ENCODE results near the gene SPRR1A.

Gene SPRR1A

DNA sequence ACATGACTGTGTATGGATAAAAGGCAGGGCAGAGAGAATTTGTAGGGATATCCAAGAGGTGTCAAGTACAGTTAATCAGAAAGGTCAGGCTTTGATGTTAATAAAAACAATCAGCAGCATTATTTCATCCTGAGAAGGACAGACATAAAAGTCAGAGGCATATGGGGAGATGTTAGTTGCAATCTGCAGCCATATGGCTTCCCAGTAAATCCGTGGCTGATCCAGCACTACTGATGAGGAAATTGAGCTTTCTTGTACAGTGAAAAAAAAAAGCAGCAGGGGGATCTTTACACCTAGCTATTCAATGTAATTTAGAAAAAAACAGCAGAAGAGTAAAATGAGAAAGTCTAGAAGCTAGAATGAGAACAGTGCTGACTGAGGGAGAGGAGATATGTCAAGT, 44.9 kb downstream of the SPRR1A start:
- DNase-seq (ENCODE audit: insufficient read length, low spot score) (no peak), FAIRE-seq (no peak)
- TF ChIP-seq, protein P1, sequence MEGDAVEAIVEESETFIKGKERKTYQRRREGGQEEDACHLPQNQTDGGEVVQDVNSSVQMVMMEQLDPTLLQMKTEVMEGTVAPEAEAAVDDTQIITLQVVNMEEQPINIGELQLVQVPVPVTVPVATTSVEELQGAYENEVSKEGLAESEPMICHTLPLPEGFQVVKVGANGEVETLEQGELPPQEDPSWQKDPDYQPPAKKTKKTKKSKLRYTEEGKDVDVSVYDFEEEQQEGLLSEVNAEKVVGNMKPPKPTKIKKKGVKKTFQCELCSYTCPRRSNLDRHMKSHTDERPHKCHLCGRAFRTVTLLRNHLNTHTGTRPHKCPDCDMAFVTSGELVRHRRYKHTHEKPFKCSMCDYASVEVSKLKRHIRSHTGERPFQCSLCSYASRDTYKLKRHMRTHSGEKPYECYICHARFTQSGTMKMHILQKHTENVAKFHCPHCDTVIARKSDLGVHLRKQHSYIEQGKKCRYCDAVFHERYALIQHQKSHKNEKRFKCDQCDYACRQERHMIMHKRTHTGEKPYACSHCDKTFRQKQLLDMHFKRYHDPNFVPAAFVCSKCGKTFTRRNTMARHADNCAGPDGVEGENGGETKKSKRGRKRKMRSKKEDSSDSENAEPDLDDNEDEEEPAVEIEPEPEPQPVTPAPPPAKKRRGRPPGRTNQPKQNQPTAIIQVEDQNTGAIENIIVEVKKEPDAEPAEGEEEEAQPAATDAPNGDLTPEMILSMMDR (IDR thresholded peaks at IDR 0.05; ENCODE audit: insufficient read depth, missing control alignments), result no peak

GRCh38 chr1:153030895-153031294, 47.0 kb downstream of the SPRR1A start, which contains the start of gene SPRR1B:
Gene SPRR1B (plus strand): TSS chr1:153031203. CDS start chr1:153032346, 1,143 bp downstream.
- TF ChIP-seq, protein P1 (IDR thresholded peaks at IDR 0.05; ENCODE audit: insufficient read depth, missing control alignments), result no peak
- DNase-seq (ENCODE audit: insufficient read length, low spot score) (no peak), FAIRE-seq (no peak)

- FAIRE-seq (no peak), DNase-seq (ENCODE audit: insufficient read length, low spot score) (no peak)
- TF ChIP-seq, protein P1 (IDR thresholded peaks at IDR 0.05; ENCODE audit: insufficient read depth, missing control alignments), result no peak
Measured at GRCh38 chr1:153032073-153032472, 48.2 kb downstream of the SPRR1A start.

GRCh38 chr1:153032677-153033308, 48.9 kb downstream of the SPRR1A start:
- TF ChIP-seq, protein P1 (IDR thresholded peaks at IDR 0.05; ENCODE audit: insufficient read depth, missing control alignments), result peak; percentile 27
- DNase-seq (ENCODE audit: insufficient read length, low spot score), result no peak
- FAIRE-seq, result no peak

- DNase-seq (ENCODE audit: insufficient read length, low spot score) (no peak), FAIRE-seq (no peak)
- TF ChIP-seq, protein P1 (IDR thresholded peaks at IDR 0.05; ENCODE audit: insufficient read depth, missing control alignments), result no peak
Measured at GRCh38 chr1:153035211-153035610, 51.3 kb downstream of the SPRR1A start.

All from D721Med (cell line).